HepG2 (cell line): Measurements from ENCODE around the gene LANCL1. TPM values are rescaled to one million over a fixed set of nuclear protein-coding genes. Genes with fewer than 3 reads are reported as not detected.
A peak's percentile ranks its signal among the peaks of the same experiment; 100 is the strongest.

ENCODE experiments used
- ATAC-seq: fragments of 200-7000 bp; cut with Tn5 transposase; 3 replicates; pipeline ENCODE4 v1.9.1; 2020; ENCODE audit warnings: mild to moderate bottlenecking, moderate library complexity
- BruUV-seq: library from RNA; stranded (reverse); fragments of 400-500 nt; replicated peaks from 2 replicates; lab custom pipeline; 2021; lab: Mats Ljungman, UMichigan
- CTCF ChIA-PET: fragments of 300-600 bp; formaldehyde crosslinking; extraction: SDS; loops from one replicate; lab custom pipeline; 2021; ENCODE audit warnings: low total read pairs, inconsistent platforms, low intra/inter-chr PET ratio; lab: Yijun Ruan, JAX
- POLR2A ChIA-PET: fragments of 350-600 bp; sonication (Branson Sonifier 250); formaldehyde crosslinking; loops from one replicate; lab custom pipeline; 2020; ENCODE audit warnings: antibody characterized with exemption, inconsistent platforms; lab: Yijun Ruan, JAX
- DNase-seq: peaks from one replicate; pipeline ENCODE4 v3.0.0-alpha.2; 2015; ENCODE audit warnings: low spot score
- FAIRE-seq: peaks from 3 replicates; lab custom pipeline; 2011; peaks lifted over from hg19 to GRCh38; lab: Jason Lieb, UNC
- H2AFZ ChIP-seq: one replicate; pipeline ENCODE4 v1.6.1; 2011; ENCODE audit warnings: low read length, inconsistent platforms
- H3K27ac ChIP-seq: fragments of 300-600 bp; 3 replicates; pipeline ENCODE4 v1.8.0; 2011; ENCODE audit warnings: mixed run types, mild to moderate bottlenecking, mixed read lengths, low read length, inconsistent platforms; ENCODE audit not compliant: insufficient read depth; ENCODE audit errors: extremely low read length
- H3K27me3 ChIP-seq, 2 experiments: fragments of 200-600 bp in 1 of 2; 2 replicates in 1 of 2; 3 replicates in 1 of 2; pipeline versions ENCODE4 v1.6.0 to v1.8.0; 2011; ENCODE audit warnings: low read length in 2 of 2, mild to moderate bottlenecking in 2 of 2, moderate library complexity in 2 of 2, inconsistent platforms in 1 of 2; ENCODE audit not compliant: insufficient read depth in 2 of 2, control insufficient read depth in 1 of 2
- H3K36me3 ChIP-seq, 2 experiments: fragments of 200-600 bp in 1 of 2; replicated peaks in 1 of 2; 2 replicates in 1 of 2; 3 replicates in 1 of 2; pipeline versions ENCODE4 v1.5.1 to v1.8.0; 2011; ENCODE audit warnings: low read length in 2 of 2, inconsistent platforms in 1 of 2; ENCODE audit not compliant: insufficient read depth in 2 of 2, control insufficient read depth in 1 of 2
- H3K4me1 ChIP-seq: 2 replicates; pipeline ENCODE4 v1.5.1; 2012; ENCODE audit warnings: low read length, inconsistent platforms; ENCODE audit not compliant: insufficient read depth
- H3K4me2 ChIP-seq: 2 replicates; pipeline ENCODE4 v1.6.0; 2011; ENCODE audit warnings: low read depth, low read length, inconsistent platforms
- H3K4me3 ChIP-seq, 3 experiments: fragments of 200-600 bp in 1 of 3; sonication (generic), shearing (Covaris generic) in 1 of 3; replicated peaks in 1 of 3; 2 replicates each; pipeline ENCODE4 v1.5.1; 2011 to 2016; ENCODE audit warnings: low read length in 3 of 3, inconsistent platforms in 2 of 3, low read depth in 2 of 3, mild to moderate bottlenecking in 2 of 3, control low read depth in 1 of 3, mixed read lengths in 1 of 3; ENCODE audit not compliant: insufficient read depth in 1 of 3
- H3K79me2 ChIP-seq: one replicate; pipeline ENCODE4 v1.6.1; 2011; ENCODE audit warnings: low read length, inconsistent platforms; ENCODE audit not compliant: insufficient read depth
- H3K9ac ChIP-seq: 2 replicates; pipeline ENCODE4 v1.6.0; 2011; ENCODE audit warnings: mild to moderate bottlenecking, low read depth, low read length, inconsistent platforms; ENCODE audit not compliant: insufficient read depth
- H3K9me3 ChIP-seq: 2 replicates; pipeline ENCODE4 v1.5.1; 2012; ENCODE audit warnings: mild to moderate bottlenecking, low read length
- H4K20me1 ChIP-seq: 2 replicates; pipeline ENCODE4 v1.6.0; 2011; ENCODE audit warnings: inconsistent platforms, mild to moderate bottlenecking, low read length, moderate library complexity; ENCODE audit not compliant: insufficient read depth
- CREB1 ChIP-seq, 2 experiments: fragments of 450-650 bp in 1 of 2; IDR thresholded peaks; 2 replicates each; pipeline ENCODE4 v1.6.1; 2016 to 2017; ENCODE audit warnings: control low read depth in 1 of 2, mild to moderate bottlenecking in 1 of 2, missing compliant biosample characterization in 1 of 2, missing genetic modification characterization in 1 of 2
- GATAD2A ChIP-seq: IDR thresholded peaks from 2 replicates; pipeline ENCODE4 v1.6.1; 2016
- NAIF1 ChIP-seq: sonication (generic); formaldehyde crosslinking; IDR thresholded peaks from 2 replicates; pipeline ENCODE4 v1.5.0; 2020; ENCODE audit warnings: mild to moderate bottlenecking, missing genetic modification reagents, borderline replicate concordance
- SIN3B ChIP-seq: fragments of 150-350 bp; IDR thresholded peaks from 2 replicates; pipeline ENCODE4 v1.6.1; 2014; ENCODE audit warnings: low read length
- ZNF282 ChIP-seq: fragments of 450-650 bp; IDR thresholded peaks from 2 replicates; pipeline ENCODE4 v1.6.1; 2018; ENCODE audit not compliant: partially characterized antibody
- ZNF367 ChIP-seq: sonication (generic); formaldehyde crosslinking; IDR thresholded peaks from 2 replicates; pipeline ENCODE4 v1.4.0; 2020; ENCODE audit warnings: missing genetic modification reagents, borderline replicate concordance
- ZNF382 ChIP-seq: sonication (generic); formaldehyde crosslinking; IDR thresholded peaks from 2 replicates; pipeline ENCODE4 v1.5.0; 2020; ENCODE audit warnings: missing genetic modification reagents, mild to moderate bottlenecking, borderline replicate concordance
- ZNF816 ChIP-seq: sonication (generic); formaldehyde crosslinking; IDR thresholded peaks from 2 replicates; pipeline ENCODE4 v1.8.0; 2022; ENCODE audit warnings: missing genetic modification reagents, mild to moderate bottlenecking, borderline replicate concordance
- ZSCAN22 ChIP-seq: sonication (generic); formaldehyde crosslinking; IDR thresholded peaks from 2 replicates; pipeline ENCODE4 v1.4.0; 2020; ENCODE audit warnings: mild to moderate bottlenecking, missing genetic modification reagents
- WGBS: methylation state at CpG from one replicate; pipeline ENCODE4 v1.1.6; 2017; ENCODE audit warnings: low lambda C conversion rate; 5-methylcytosine and 5-hydroxymethylcytosine counted together
- in situ Hi-C: cut with HindIII; loops from 2 replicates; pipeline ENCODE4 v1.10.0; 2017; ENCODE audit warnings: low pct_unique_long_range_greater_than_20kb; ENCODE audit not compliant: extremely low pct_ligation_motif_present
- intact Hi-C: fragments of 100-400 bp; cut with micrococcal nuclease; formaldehyde crosslinking; loops from one replicate; pipeline ENCODE4 v1.10.0; 2022; ENCODE audit not compliant: unreplicated experiment
- polyA plus RNA-seq, 8 experiments: library from polyadenylated mRNA; depleted of rRNA in 3 of 8; stranded (reverse) in 7 of 8; unstranded in 1 of 8; fragments of >200 nt; fragmentation: Illumina TruSeq in 4 of 8; extraction: Trizol in 4 of 8; gene quantifications; 2 replicates each; pipeline versions ENCODE4 v1.2.1 to v1.2.3, GENCODE V29; 2011 to 2016; ENCODE audit warnings: low read depth in 4 of 8, missing spikeins in 1 of 8, mixed read lengths in 1 of 8; ENCODE audit not compliant: insufficient read depth in 1 of 8
- total RNA-seq, 5 experiments: library from RNA; depleted of rRNA; stranded (reverse); fragments of >200 nt; fragmentation: Illumina TruSeq; extraction: Trizol; gene quantifications; 2 replicates each; pipeline ENCODE4 v1.2.3, GENCODE V29; 2016; ENCODE audit warnings: low read depth in 1 of 5
- TF ChIP-seq, protein P1 (sequence below): sonication (generic); formaldehyde crosslinking; IDR thresholded peaks from 2 replicates; pipeline ENCODE4 v1.5.0; 2020; ENCODE audit warnings: mild to moderate bottlenecking, missing genetic modification reagents
- TF ChIP-seq, protein P2 (sequence below): sonication (generic); formaldehyde crosslinking; IDR thresholded peaks from 2 replicates; pipeline ENCODE4 v1.5.1; 2020; ENCODE audit warnings: mild to moderate bottlenecking, missing genetic modification reagents
- TF ChIP-seq, protein P3 (sequence below): fragments of 450-650 bp; IDR thresholded peaks from 2 replicates; pipeline ENCODE4 v1.6.1; 2016
- TF ChIP-seq, protein P4 (sequence below): sonication (generic); formaldehyde crosslinking; IDR thresholded peaks from 2 replicates; pipeline ENCODE4 v1.5.0; 2020; ENCODE audit warnings: mild to moderate bottlenecking, missing genetic modification reagents, borderline replicate concordance

Gene LANCL1
- total and polyA plus RNA-seq, 2 of the 13 experiments (the other 11 are each of a cell fraction or from before 2014, with no cell fraction given) = 53.5 to 67.7 TPM

DNA sequence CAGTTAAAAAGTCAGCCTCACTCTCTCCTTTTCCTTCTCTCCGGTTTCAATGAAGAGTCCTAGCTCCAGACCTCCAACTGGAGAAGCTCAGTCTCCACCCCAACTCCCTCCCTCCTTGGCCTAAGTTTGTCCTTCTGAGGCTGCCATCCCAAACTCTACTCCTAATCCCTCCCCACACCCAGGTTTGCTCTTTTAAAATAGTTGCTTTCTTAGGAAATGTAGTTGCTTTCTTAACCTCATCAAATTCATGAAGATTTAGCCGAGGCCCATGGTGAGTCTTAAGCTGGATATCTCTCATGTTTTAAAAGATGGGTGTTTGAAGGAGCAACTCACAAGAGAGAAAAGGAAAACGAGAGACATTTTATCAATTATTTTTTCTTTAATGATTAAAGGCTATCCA is 937 bp upstream of the LANCL1 start:
- Histone ChIP-seq H3K9ac (peak overlapping the region; percentile 84), H3K9me3 (no peaks in the 10 kb centered on the region), H2AFZ (peak overlapping the region; percentile 92), H3K79me2 (peaks cover 17% of the 10 kb centered on the region), H3K4me2 (peak overlapping the region; percentile 89), H3K4me1 (peaks cover 18% of the 10 kb centered on the region), H3K4me3 (peak overlapping the region; percentile 67 to 87 (median 82)), H3K27me3 (no peaks in the 10 kb centered on the region; a peak in 1 of 5 replicates), H4K20me1 (no peaks in the 10 kb centered on the region), H3K27ac (peak overlapping the region; percentile 41), H3K36me3 (peaks cover 0 to 5% of the 10 kb centered on the region in 2 experiments; a peak in 2 of 5 replicates)
- WGBS = 2% methylated on average over 3 of the region's 3 CpGs
- in situ Hi-C loops (no loop called here), intact Hi-C loops (loop anchor here (5.0 kb wide), 1 partner anchor 65 kb away; no protein-coding TSS in a partner anchor)
- FAIRE-seq = peak; percentile 69
- DNase-seq = peak; percentile 54
- ChIA-PET CTCF (no interaction called here), POLR2A (no interaction called here)
- no TSS peak for BruUV-seq
- ATAC-seq = peak; percentile 60
- TF ChIP-seq ZSCAN22 = no peak
- TF ChIP-seq, protein P1, sequence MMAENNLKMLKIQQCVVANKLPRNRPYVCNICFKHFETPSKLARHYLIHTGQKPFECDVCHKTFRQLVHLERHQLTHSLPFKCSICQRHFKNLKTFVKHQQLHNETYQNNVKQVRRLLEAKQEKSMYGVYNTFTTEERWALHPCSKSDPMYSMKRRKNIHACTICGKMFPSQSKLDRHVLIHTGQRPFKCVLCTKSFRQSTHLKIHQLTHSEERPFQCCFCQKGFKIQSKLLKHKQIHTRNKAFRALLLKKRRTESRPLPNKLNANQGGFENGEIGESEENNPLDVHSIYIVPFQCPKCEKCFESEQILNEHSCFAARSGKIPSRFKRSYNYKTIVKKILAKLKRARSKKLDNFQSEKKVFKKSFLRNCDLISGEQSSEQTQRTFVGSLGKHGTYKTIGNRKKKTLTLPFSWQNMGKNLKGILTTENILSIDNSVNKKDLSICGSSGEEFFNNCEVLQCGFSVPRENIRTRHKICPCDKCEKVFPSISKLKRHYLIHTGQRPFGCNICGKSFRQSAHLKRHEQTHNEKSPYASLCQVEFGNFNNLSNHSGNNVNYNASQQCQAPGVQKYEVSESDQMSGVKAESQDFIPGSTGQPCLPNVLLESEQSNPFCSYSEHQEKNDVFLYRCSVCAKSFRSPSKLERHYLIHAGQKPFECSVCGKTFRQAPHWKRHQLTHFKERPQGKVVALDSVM (CRISPR knock-in tag) = no peak
- no peak for TF ChIP-seq ZNF816
- TF ChIP-seq ZNF367 = no peak
- TF ChIP-seq CREB1 (IDR thresholded peaks at IDR 0.05) = no peak
- peak; percentile 57; the same call in 1 of the 2 replicates for TF ChIP-seq CREB1 (CRISPR knock-in tag; IDR thresholded peaks at IDR 0.05)
- TF ChIP-seq, protein P2, sequence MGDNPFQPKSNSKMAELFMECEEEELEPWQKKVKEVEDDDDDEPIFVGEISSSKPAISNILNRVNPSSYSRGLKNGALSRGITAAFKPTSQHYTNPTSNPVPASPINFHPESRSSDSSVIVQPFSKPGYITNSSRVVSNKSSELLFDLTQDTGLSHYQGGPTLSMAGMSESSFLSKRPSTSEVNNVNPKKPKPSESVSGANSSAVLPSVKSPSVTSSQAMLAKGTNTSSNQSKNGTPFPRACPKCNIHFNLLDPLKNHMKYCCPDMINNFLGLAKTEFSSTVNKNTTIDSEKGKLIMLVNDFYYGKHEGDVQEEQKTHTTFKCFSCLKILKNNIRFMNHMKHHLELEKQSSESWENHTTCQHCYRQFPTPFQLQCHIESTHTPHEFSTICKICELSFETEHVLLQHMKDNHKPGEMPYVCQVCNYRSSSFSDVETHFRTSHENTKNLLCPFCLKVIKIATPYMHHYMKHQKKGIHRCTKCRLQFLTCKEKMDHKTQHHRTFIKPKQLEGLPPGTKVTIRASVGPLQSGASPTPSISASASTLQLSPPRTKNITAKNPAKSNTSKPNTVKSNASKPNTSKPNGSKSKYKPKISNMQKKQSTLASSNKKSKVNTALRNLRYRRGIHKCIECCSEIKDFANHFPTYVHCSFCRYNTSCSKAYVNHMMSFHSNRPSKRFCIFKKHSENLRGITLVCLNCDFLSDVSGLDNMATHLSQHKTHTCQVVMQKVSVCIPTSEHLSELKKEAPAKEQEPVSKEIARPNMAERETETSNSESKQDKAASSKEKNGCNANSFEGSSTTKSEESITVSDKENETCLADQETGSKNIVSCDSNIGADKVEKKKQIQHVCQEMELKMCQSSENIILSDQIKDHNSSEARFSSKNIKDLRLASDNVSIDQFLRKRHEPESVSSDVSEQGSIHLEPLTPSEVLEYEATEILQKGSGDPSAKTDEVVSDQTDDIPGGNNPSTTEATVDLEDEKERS = no peak
- no peak for TF ChIP-seq SIN3B
- TF ChIP-seq, protein P3, sequence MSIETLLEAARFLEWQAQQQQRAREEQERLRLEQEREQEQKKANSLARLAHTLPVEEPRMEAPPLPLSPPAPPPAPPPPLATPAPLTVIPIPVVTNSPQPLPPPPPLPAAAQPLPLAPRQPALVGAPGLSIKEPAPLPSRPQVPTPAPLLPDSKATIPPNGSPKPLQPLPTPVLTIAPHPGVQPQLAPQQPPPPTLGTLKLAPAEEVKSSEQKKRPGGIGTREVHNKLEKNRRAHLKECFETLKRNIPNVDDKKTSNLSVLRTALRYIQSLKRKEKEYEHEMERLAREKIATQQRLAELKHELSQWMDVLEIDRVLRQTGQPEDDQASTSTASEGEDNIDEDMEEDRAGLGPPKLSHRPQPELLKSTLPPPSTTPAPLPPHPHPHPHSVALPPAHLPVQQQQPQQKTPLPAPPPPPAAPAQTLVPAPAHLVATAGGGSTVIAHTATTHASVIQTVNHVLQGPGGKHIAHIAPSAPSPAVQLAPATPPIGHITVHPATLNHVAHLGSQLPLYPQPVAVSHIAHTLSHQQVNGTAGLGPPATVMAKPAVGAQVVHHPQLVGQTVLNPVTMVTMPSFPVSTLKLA = no peak
- TF ChIP-seq ZNF282 = no peak
- TF ChIP-seq, protein P4, sequence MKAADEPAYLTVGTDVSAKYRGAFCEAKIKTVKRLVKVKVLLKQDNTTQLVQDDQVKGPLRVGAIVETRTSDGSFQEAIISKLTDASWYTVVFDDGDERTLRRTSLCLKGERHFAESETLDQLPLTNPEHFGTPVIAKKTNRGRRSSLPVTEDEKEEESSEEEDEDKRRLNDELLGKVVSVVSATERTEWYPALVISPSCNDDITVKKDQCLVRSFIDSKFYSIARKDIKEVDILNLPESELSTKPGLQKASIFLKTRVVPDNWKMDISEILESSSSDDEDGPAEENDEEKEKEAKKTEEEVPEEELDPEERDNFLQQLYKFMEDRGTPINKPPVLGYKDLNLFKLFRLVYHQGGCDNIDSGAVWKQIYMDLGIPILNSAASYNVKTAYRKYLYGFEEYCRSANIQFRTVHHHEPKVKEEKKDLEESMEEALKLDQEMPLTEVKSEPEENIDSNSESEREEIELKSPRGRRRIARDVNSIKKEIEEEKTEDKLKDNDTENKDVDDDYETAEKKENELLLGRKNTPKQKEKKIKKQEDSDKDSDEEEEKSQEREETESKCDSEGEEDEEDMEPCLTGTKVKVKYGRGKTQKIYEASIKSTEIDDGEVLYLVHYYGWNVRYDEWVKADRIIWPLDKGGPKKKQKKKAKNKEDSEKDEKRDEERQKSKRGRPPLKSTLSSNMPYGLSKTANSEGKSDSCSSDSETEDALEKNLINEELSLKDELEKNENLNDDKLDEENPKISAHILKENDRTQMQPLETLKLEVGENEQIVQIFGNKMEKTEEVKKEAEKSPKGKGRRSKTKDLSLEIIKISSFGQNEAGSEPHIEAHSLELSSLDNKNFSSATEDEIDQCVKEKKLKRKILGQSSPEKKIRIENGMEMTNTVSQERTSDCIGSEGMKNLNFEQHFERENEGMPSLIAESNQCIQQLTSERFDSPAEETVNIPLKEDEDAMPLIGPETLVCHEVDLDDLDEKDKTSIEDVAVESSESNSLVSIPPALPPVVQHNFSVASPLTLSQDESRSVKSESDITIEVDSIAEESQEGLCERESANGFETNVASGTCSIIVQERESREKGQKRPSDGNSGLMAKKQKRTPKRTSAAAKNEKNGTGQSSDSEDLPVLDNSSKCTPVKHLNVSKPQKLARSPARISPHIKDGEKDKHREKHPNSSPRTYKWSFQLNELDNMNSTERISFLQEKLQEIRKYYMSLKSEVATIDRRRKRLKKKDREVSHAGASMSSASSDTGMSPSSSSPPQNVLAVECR (CRISPR knock-in tag) = peak; percentile 28; the same call in 1 of the 2 replicates
- TF ChIP-seq NAIF1 = no peak
- no peak for TF ChIP-seq ZNF382 (CRISPR knock-in tag)
- peak; percentile 55; the same call in 1 of the 2 replicates for TF ChIP-seq GATAD2A (CRISPR knock-in tag)
